NCI-H510A treated with DMSO at 0.1 percent for 48 hours (cell line): ENCODE data around the gene C19orf38.
"Not testable (repeated sequence)": the region's sequence is repeated elsewhere in the genome, so short reads cannot be mapped to it uniquely, and the experiment has no call there.

Experiments
- DNase-seq: peaks from one replicate; lab custom pipeline; 2025; lab: John Stamatoyannopoulos, UW

Gene C19orf38

DNA sequence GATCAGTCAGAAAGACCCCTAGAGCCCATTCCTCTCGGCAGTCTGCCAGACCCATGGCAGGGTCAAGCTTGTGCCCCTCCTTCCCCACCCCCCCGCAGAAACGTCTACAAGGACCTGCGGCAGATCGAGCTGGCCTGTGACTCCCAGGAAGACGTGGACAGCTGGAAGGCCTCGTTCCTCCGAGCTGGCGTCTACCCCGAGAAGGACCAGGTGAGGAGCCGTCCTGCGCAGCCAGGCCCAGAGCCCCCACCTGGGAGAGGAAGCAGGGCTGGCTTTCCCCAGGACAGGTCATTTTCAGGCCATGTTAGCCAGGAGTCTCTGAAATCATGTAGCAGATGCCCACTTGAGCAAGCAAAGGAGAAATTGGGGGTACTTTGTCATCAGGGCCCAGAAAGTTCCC lies 24.5 kb upstream of the C19orf38 start:
- no peak for DNase-seq

- no peak for DNase-seq
Measured at GRCh38 chr19:10826231-10826630, 22.0 kb upstream of the C19orf38 start.

DNA sequence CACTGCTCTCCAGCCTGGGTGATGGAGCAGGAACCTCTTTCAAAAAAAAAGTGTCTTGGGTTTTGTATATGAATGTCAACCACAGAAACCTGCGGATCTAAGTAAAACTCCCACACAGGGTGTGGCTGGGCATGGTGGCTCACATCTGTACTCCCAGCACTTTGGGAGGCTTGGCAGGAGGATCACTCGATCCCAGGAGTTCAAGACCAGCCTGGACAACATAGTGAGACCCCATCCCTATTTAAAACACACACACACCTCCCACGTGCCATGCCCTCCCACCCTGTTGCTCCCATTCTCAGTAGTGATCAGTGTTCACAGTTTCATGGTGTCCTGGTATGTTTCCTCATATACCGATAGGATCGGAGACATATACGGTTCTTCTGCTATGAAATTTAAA lies 21.4 kb upstream of the C19orf38 start:
- DNase-seq: no peak

- no peak for DNase-seq
Measured at GRCh38 chr19:10828981-10829821, 19.0 kb upstream of the C19orf38 start.

DNA sequence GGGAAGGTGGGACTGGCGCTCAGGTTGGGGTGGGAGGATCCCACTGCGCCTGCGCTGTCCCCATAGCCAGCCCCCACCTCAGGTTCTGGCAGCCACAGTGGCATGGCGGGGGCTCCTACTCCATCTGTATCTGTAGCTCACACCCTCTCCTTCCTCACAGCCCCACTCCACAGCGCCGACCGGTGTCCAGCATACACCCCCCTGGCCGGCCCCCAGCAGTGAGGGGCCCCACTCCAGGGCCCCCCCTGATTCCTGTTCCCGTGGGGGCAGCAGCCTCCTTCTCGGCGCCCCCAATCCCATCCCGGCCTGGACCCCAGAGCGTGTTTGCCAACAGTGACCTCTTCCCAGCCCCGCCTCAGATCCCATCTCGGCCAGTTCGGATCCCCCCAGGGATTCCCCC lies 18.2 kb upstream of the C19orf38 start:
- no peak for DNase-seq

DNA sequence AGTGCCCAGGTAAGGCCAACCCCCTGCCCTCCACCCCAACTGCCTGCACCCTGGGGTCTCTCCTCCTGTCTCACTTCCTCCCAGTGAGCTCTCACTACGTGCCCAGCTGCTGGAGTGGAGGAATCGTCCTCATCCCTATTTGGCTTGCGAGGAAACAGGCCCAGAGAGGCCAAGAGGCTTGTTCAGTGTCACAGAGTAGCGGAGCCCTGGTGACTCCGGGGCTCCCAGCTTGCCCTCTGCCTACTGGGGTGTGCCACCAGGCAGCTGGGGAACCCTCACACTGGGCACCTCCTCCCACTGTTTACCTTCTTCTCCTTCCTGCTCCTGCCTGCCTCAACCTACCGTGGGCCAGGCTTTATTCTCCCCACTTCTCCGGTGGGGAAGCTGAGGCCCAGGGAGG lies 17.8 kb upstream of the C19orf38 start:
- no peak for DNase-seq

DNA sequence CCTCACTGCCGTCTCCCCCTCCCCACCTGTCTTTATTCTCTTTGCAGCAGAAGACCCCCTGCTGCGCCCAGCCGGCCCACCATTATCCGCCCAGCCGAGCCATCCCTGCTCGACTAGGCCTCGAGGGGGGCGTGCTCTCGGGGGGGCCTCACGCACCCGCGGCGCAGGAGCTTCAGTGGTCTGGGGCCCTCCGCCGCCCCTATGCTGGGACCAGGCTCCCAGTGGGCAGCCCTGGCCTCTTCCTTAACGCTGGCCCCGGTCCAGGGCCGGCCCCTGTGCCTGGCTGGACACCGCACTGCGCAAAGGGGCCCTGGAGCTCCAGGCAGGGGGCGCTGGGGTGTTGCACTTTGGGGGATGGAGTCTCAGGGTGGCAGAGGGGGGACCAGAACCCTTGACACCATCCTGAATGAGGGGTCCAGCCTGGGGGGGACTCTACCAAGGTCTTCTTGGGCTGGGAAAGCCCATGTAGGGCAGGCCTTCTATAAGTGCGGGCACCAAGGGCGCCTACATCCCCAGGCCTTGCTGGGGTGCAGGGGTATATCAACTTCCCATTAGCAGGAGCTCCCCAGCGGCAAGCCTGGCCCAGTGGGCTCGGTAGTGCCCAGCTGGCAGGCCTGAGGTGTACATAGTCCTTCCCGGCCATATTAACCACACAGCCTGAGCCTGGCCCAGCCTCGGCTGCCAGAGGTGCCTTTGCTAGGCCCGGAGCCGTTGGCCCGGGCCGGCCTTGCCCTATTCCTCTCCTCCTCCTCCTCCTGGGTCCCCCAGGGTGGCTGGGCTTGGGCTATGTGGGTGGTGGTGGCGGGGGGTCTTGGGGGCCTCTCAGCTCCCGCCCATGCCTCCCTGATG lies 17.1 kb upstream of the C19orf38 start:
- DNase-seq: no peak

DNA sequence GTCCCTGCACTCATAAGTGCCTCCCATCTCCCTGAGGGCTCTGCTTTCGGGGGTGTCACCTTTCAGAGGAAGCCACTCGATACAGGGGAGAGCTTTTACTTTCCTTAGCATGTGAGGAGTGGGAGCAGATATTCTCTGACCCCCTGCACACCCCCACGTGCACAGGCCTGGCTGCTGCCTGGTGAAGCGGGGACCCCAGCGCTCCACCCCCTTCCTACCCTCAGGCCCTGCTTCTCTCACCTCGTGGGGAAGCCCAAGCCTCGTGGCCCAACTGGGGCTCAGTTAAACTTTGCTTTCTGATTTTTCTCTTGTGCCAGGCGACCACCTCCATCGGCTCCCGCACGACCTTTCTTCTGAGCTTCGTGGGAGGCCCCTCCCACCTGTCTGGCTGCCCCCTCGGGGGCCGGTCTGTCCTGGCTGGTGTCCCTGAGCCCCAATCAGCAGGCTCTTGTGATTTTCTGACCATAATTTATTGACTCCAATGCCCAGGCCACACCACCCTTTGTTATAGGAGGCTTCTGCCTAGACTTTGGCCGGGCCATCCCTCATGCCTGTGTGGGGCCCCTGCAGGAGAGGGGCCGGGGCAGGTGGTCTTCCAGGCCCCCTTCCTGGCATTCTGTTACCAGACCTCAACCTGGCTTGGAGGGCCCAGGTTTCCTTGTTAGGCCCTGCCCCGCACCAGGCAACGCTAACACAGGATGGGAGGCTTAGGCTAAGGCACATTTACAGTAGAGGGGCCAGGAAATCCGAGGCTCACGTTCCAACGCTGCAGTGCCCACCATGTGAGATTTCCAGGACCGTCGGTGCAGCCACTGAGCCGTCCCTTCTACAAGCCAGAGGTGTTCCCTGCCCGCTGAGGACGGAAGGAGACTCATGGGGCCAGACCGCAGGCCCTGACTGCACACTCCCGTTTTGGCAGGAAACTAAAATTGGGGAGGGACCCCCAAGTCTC lies 16.0 kb upstream of the C19orf38 start:
- no peak for DNase-seq

DNA sequence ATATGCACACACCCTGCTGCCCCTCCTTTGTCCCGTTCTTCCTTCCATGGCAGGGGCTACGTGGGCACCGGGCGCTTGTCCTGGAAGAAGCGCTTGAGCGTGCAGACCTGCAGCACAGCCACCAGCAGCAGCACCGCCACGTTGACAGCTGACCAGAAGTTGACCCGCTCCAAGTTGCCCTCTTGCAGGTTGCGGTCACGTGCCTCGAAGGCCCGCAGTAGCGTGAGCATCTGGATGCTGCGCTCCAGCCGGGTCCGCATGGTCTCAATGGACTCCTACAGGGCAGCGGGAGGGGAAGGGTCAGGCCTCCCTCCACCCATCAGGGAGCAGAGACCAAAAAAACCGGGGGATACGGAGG lies 15.3 kb upstream of the C19orf38 start:
- no peak for DNase-seq

GRCh38 chr19:10835089-10835753 lies 13.0 kb upstream of the C19orf38 start:
- DNase-seq: no peak

- DNase-seq: peak; percentile 99
Measured at GRCh38 chr19:10835754-10836478, 12.3 kb upstream of the C19orf38 start, which contains the start of gene TMED1. Gene TMED1 (minus strand): TSS chr19:10836212. CDS start chr19:10836191, 21 bp downstream.

DNA sequence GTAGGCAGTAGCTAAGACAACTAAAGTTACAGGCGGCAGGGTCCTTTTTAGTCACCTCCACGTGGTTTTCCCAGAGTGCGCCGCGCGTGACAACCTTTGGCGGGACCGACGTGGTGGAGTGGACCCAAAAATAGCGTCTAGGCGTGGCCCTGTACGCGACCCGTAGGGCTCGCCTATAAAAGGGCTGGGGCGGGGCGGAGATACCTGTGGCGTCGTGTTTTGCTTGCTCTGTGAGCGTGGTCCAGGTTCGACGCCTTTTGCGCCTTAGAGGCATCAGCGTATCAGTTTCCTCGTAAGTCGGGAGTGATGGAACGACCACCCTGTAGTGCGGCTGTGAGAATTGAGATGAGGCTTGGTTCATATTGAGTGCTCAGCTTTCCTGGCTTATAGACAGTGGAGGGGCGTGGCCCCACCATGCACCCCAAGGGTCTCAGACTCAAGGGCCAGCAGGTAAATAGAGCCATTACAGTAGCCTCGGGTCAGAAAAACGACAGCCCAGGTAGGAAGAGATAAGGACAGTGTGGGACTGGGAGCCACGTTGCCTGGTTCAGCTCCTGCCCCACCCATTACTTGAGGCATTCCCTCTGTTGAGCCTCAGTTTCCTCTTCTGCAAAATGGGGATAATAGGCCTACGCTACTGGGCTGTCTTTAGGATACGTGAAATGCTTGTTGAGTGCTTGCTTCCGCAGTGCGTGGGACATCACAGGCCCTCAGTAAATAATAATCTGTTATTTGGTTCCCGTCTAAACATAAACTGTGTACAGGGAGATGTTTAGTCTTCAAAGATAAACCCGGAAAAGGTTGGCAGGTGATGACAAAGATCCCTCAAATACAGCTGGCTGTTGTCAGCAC lies 11.5 kb upstream of the C19orf38 start:
- DNase-seq: peak; percentile 99

DNA sequence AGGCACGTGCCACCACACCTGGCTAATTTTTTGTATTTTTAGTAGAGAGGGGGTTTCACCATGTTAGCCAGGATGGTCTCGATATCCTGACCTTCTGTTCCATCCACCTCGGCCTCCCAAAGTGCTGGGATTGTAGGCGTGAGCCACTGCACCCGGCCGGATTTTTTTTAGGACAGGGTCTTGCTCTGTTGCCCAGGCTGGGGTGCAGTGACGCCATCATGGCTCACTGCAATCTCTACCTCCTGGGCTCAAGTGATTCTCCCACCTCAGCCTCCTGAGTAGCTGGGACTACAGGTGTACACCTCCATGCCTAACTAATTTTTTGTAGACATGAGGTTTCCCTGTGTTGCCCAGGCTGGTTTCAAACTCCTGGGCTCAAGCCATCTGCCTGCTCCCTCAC lies 10.6 kb upstream of the C19orf38 start:
- not testable (repeated sequence) for DNase-seq

- no peak for DNase-seq
Measured at GRCh38 chr19:10838377-10838776, 9.8 kb upstream of the C19orf38 start.

GRCh38 chr19:10839114-10840050 lies 8.8 kb upstream of the C19orf38 start:
- DNase-seq: no peak

GRCh38 chr19:10842788-10843187 lies 5.4 kb upstream of the C19orf38 start:
- no peak for DNase-seq

- DNase-seq: no peak
Measured at GRCh38 chr19:10846500-10847202, 1.6 kb upstream of the C19orf38 start.

DNA sequence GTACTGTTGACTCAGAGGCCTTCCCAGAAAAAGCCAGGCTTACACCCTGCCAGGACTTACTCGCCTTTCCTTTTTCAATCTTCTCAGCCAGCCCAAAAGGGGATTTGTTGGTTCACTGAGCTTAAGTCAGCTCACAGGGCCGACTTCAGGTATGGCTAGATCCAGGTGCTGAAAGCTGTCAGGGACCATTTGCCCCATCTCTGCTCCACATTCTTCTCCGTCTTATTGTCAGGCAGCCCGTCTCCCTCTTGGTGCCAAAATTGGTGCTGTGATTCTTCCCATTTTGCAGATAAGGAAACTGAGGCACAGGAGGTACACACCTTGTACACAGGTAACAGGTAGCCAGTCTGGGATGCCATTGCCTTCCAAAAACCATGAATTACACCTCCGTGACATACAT lies 2.4 kb downstream of the C19orf38 start:
- no peak for DNase-seq
